PC-3 (cell line): Measurements from ENCODE around the gene ULBP2. TPM values are rescaled to one million over a fixed set of nuclear protein-coding genes. Genes with fewer than 3 reads are reported as not detected.

Experiments
- ATAC-seq: fragments of 200-7000 bp; cut with Tn5 transposase; 2 replicates; pipeline ENCODE4 v1.9.1; 2020; ENCODE audit warnings: mild to moderate bottlenecking, moderate library complexity
- BruUV-seq: library from RNA; stranded (reverse); fragments of 400-500 nt; replicated peaks from 2 replicates; lab custom pipeline; 2021; lab: Mats Ljungman, UMichigan
- CTCF ChIA-PET: fragments of 300-600 bp; sonication (Branson Sonifier 250); formaldehyde crosslinking; loops from one replicate; lab custom pipeline; 2022; ENCODE audit warnings: antibody characterized with exemption; lab: Charles Lee
- POLR2A ChIA-PET: fragments of 300-600 bp; sonication (Branson Sonifier 250); formaldehyde crosslinking; loops from one replicate; lab custom pipeline; 2022; ENCODE audit warnings: antibody characterized with exemption; ENCODE audit not compliant: unreplicated experiment; lab: Charles Lee
- DNase-seq: peaks from one replicate; pipeline ENCODE4 v3.0.0-alpha.2; 2015
- H2AFZ ChIP-seq: fragments of 300-600 bp; sonication (generic); 2 replicates; pipeline ENCODE4 v1.6.0; 2016; ENCODE audit warnings: antibody characterized with exemption, low read length
- H3F3A ChIP-seq: fragments of 300-600 bp; sonication (generic); one replicate; pipeline ENCODE4 v1.6.0; 2017; ENCODE audit warnings: antibody characterized with exemption, low read length, control low read depth, mild to moderate bottlenecking; ENCODE audit not compliant: unreplicated experiment
- H3K27ac ChIP-seq: fragments of 300-600 bp; sonication (generic); 2 replicates; pipeline ENCODE4 v1.5.1; 2016; ENCODE audit warnings: mild to moderate bottlenecking, low read length
- H3K27me3 ChIP-seq: fragments of 300-600 bp; sonication (generic); 2 replicates; pipeline ENCODE4 v1.6.1; 2016; ENCODE audit warnings: low read length, mixed read lengths
- H3K36me3 ChIP-seq: fragments of 300-600 bp; sonication (generic); 2 replicates; pipeline ENCODE4 v1.6.1; 2016; ENCODE audit warnings: low read depth, mixed run types, low read length, mixed read lengths
- H3K4me1 ChIP-seq: fragments of 300-600 bp; sonication (generic); 2 replicates; pipeline ENCODE4 v1.5.1; 2016; ENCODE audit warnings: low read length; ENCODE audit not compliant: insufficient read depth
- H3K4me2 ChIP-seq: fragments of 300-600 bp; sonication (generic); 2 replicates; pipeline ENCODE4 v1.6.0; 2016; ENCODE audit warnings: low read length
- H3K4me3 ChIP-seq: fragments of 300-600 bp; sonication (generic); 2 replicates; pipeline ENCODE4 v1.5.1; 2016; ENCODE audit warnings: mild to moderate bottlenecking, low read length, mixed read lengths
- H3K79me2 ChIP-seq: fragments of 300-600 bp; sonication (generic); 2 replicates; pipeline ENCODE4 v1.6.1; 2017; ENCODE audit warnings: low read length, mixed read lengths
- H3K9ac ChIP-seq: fragments of 300-600 bp; sonication (generic); 2 replicates; pipeline ENCODE4 v1.6.0; 2016; ENCODE audit warnings: mild to moderate bottlenecking, low read length
- H3K9me2 ChIP-seq: fragments of 300-600 bp; sonication (generic); replicated peaks from 2 replicates; pipeline ENCODE4 v1.6.1; 2016; ENCODE audit warnings: mixed run types, low read length, mixed read lengths
- H3K9me3 ChIP-seq: fragments of 300-600 bp; sonication (generic); 2 replicates; pipeline ENCODE4 v1.6.1; 2016; ENCODE audit warnings: low read length, mixed read lengths
- H4K20me1 ChIP-seq: fragments of 300-600 bp; sonication (generic); 2 replicates; pipeline ENCODE4 v1.6.1; 2016; ENCODE audit warnings: low read length, mixed read lengths
- CTCF ChIP-seq: fragments of 300-600 bp; sonication (generic); conservative IDR thresholded peaks from 2 replicates; pipeline ENCODE4 v1.5.1; 2017; ENCODE audit warnings: antibody characterized with exemption, low read depth, mild to moderate bottlenecking, low read length
- EZH2 ChIP-seq: fragments of 300-600 bp; sonication (generic); IDR thresholded peaks from one replicate; pipeline ENCODE4 v1.6.1; 2017; ENCODE audit warnings: antibody characterized with exemption, mild to moderate bottlenecking, low read length; ENCODE audit not compliant: unreplicated experiment
- EZH2phosphoT487 ChIP-seq: fragments of 300-600 bp; sonication (generic); IDR thresholded peaks from 2 replicates; pipeline ENCODE4 v1.6.1; 2018; ENCODE audit warnings: mild to moderate bottlenecking, antibody characterized with exemption, low read length, borderline replicate concordance
- intact Hi-C: fragments of 100-400 bp; cut with micrococcal nuclease; formaldehyde crosslinking; loops from 2 replicates; pipeline ENCODE4 v1.9.0; 2023
- total RNA-seq: library from RNA; depleted of rRNA; stranded (reverse); fragments of >200 nt; gene quantifications from 2 replicates; pipeline ENCODE4 v1.2.3, GENCODE V29; 2014

Gene ULBP2
- total RNA-seq, 1 experiment from 2014 or later = 8.1 TPM

- Histone ChIP-seq H3K27ac (no peak overlapping the region), H3K4me1 (peaks cover 8% of the 10 kb centered on the region; the same call in 1 of the 2 replicates), H3K79me2 (no peaks in the 10 kb centered on the region), H2AFZ (no peak overlapping the region), H3K9me3 (no peaks in the 10 kb centered on the region), H3K4me3 (no peak overlapping the region), H3F3A (no peaks in the 10 kb centered on the region), H3K27me3 (no peaks in the 10 kb centered on the region), H4K20me1 (no peaks in the 10 kb centered on the region), H3K9ac (no peak overlapping the region), H3K4me2 (no peak overlapping the region), H3K36me3 (no peaks in the 10 kb centered on the region; the same call in 1 of the 2 replicates), H3K9me2 (no peaks in the 10 kb centered on the region)
- no TSS peak for BruUV-seq
- intact Hi-C loops = loop anchor here (10.0 kb wide), 1 partner anchor 380 kb away; the partner anchor contains the start of gene PPIL4
- CTCF ChIA-PET = no interaction called here
- no peak for ATAC-seq
- TF ChIP-seq EZH2 (no peak), CTCF (no peak), EZH2phosphoT487 (no peak)
- POLR2A ChIA-PET = no interaction called here
- no peak for DNase-seq
Observed at GRCh38 chr6:149924206-149924932, 17.4 kb upstream of the ULBP2 start.

- H3K27me3 ChIP-seq = no peaks in the 10 kb centered on the region
- ChIA-PET POLR2A (no interaction called here), CTCF (no interaction called here)
- intact Hi-C loops = loop anchor here (5.0 to 10.0 kb wide), 2 partner anchors 203 to 380 kb away; partner anchors contain the start of gene PPIL4
- H3K4me2 ChIP-seq = no peak overlapping the region
- no peaks in the 10 kb centered on the region for H3F3A ChIP-seq
- no peaks in the 10 kb centered on the region; the same call in 1 of the 2 replicates for H3K36me3 ChIP-seq
- no TSS peak for BruUV-seq
- no peak overlapping the region for H3K9ac ChIP-seq
- peaks cover 8% of the 10 kb centered on the region; the same call in 1 of the 2 replicates for H3K4me1 ChIP-seq
- H3K9me2 ChIP-seq = no peaks in the 10 kb centered on the region
- H2AFZ ChIP-seq = no peak overlapping the region
- ATAC-seq = no peak
- no peak overlapping the region for H3K27ac ChIP-seq
- H3K79me2 ChIP-seq = no peaks in the 10 kb centered on the region
- no peak for DNase-seq
- H3K9me3 ChIP-seq = no peaks in the 10 kb centered on the region
- H4K20me1 ChIP-seq = no peaks in the 10 kb centered on the region
- no peak overlapping the region for H3K4me3 ChIP-seq
- TF ChIP-seq CTCF (no peak), EZH2phosphoT487 (no peak), EZH2 (no peak)
Observed at GRCh38 chr6:149924933-149925252, 16.9 kb upstream of the ULBP2 start.
